Stomach (tissue), 9 donors: ENCODE measurements around the gene VAV2. TPM values are rescaled to one million over a fixed set of nuclear protein-coding genes. Genes with fewer than 3 reads are reported as not detected.

Experiments used
- DNase-seq, 2 donors: peaks; one replicate each; pipeline versions ENCODE4 v3.0.0 to v3.0.0-alpha.2; 2013 to 2019
- H3K27ac ChIP-seq, 5 donors: fragments of 200-600 bp in 4 of 5; sonication (generic) in 4 of 5; one replicate each; pipeline ENCODE4 v1.5.1; 2013 to 2019; ENCODE audit warnings: mild to moderate bottlenecking in 1 of 5, moderate library complexity in 1 of 5
- H3K27me3 ChIP-seq, 3 donors: fragments of 200-600 bp; sonication (generic); one replicate each; pipeline ENCODE4 v1.5.1; 2017 to 2019; ENCODE audit warnings: mixed run types in 1 of 3
- H3K36me3 ChIP-seq, 4 donors: fragments of 200-600 bp; sonication (generic); 1 replicate in 3 of 4; 2 replicates in 1 of 4; pipeline ENCODE4 v1.5.1; 2016 to 2019
- H3K4me1 ChIP-seq, 4 donors: fragments of 200-600 bp; sonication (generic); one replicate each; pipeline ENCODE4 v1.5.1; 2016 to 2019
- H3K4me3 ChIP-seq, 4 donors: fragments of 200-600 bp; sonication (generic) in 3 of 4; one replicate each; pipeline ENCODE4 v1.5.1; 2016 to 2019; ENCODE audit warnings: mild to moderate bottlenecking in 1 of 4
- H3K9me3 ChIP-seq, 4 donors: fragments of 200-600 bp; sonication (generic); one replicate each; pipeline ENCODE4 v1.5.1; 2016 to 2019
- CTCF ChIP-seq, 7 experiments: fragments of 450-650 bp in 4 of 7; fragments of 200-600 bp in 3 of 7; sonication (generic) in 3 of 7; IDR thresholded peaks; one replicate each; pipeline ENCODE4 v1.5.1; 2016 to 2019; ENCODE audit warnings: antibody characterized with exemption in 7 of 7, control low read depth in 2 of 7, mild to moderate bottlenecking in 1 of 7
- EP300 ChIP-seq: sonication (generic); formaldehyde crosslinking; IDR thresholded peaks from one replicate; pipeline ENCODE4 v1.6.1; 2017; ENCODE audit warnings: antibody characterized with exemption
- POLR2A ChIP-seq, 4 donors: fragments of 450-650 bp; IDR thresholded peaks; one replicate each; pipeline ENCODE4 v1.6.1; 2016; ENCODE audit warnings: antibody characterized with exemption in 4 of 4, control low read depth in 2 of 4, mild to moderate bottlenecking in 1 of 4, moderate library complexity in 1 of 4
- POLR2AphosphoS5 ChIP-seq, 3 donors: sonication (generic); formaldehyde crosslinking; IDR thresholded peaks; one replicate each; pipeline ENCODE4 v1.6.1; 2016; ENCODE audit warnings: antibody characterized with exemption in 3 of 3
- WGBS, 5 donors: extraction: QIAGEN DNeasy Blood & Tissue Kit in 3 of 5; methylation state at CpG; one replicate each; pipeline versions ENCODE4 v1.1.5 to v1.1.7; 2013 to 2018; 5-methylcytosine and 5-hydroxymethylcytosine counted together
- intact Hi-C: fragments of 100-400 bp; cut with DNase I; formaldehyde crosslinking; loops from one replicate; pipeline ENCODE4 v1.15.1; 2023; ENCODE audit warnings: low total_unique reads
- polyA plus RNA-seq, 3 donors: library from polyadenylated mRNA; stranded (reverse); fragments of 200-250 nt; gene quantifications; one replicate each; pipeline ENCODE4 v1.2.3, GENCODE V29; 2013
- total RNA-seq, 5 donors: library from RNA; depleted of rRNA; stranded (reverse); fragments of >200 nt; gene quantifications; one replicate each; pipeline versions ENCODE4 v1.1.0 to v1.2.3, GENCODE V29; 2014 to 2016
- donor health status: healthy with polysubstance abuse.
- donor health status: Bipolar disorder and iron deficiency.
- donor health status: healthy.

The VAV2 gene
- total and polyA plus RNA-seq, 8 donors, result 4.1 to 14.2 (median 7.0) TPM

DNA sequence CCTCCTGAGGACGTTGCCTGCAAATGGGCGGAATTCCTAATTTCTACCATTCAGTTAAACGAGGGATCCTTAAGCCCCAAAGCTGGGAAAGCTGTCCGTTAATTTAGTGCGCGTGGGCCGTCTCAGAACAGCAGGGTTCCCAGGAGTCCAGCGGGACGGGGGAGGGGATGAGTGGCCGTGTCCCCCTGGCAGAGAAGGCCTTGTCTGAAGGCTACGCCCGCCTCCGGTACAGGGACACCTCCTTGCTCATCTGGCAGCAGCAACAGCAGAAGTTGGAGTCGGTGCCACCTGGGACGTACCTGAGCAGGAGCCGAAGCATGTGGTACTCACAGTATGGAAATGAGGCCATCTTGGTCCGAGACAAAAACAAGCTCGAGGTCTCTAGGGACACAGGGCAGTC, 34.5 kb upstream of the VAV2 start:
- no peak for DNase-seq
- H3K27me3 ChIP-seq, result no peaks in the 10 kb centered on the region
- H3K9me3 ChIP-seq, result no peaks in the 10 kb centered on the region
- TF ChIP-seq EP300 (no peak), POLR2A (IDR thresholded peaks at IDR 0.05) (no peak), CTCF (IDR thresholded peaks at IDR 0.05) (no peak), POLR2AphosphoS5 (IDR thresholded peaks at IDR 0.05) (no peak)
- peaks cover 8 to 22% (median 15%) of the 10 kb centered on the region in 4 donors for H3K4me1 ChIP-seq
- H3K36me3 ChIP-seq, result peaks cover 12 to 43% (median 37%) of the 10 kb centered on the region in 4 donors
- no peak overlapping the region for H3K27ac ChIP-seq
- intact Hi-C loops, result loop anchor here (5.0 kb wide), 1 partner anchor 36 kb away; no protein-coding TSS in a partner anchor
- 86 to 90% (median 89%) methylated on average over 18 of the region's 18 CpGs for WGBS, 5 donors
- peak overlapping the region in 3 of 4 donors; percentile 93 to 100 (median 97) for H3K4me3 ChIP-seq

DNA sequence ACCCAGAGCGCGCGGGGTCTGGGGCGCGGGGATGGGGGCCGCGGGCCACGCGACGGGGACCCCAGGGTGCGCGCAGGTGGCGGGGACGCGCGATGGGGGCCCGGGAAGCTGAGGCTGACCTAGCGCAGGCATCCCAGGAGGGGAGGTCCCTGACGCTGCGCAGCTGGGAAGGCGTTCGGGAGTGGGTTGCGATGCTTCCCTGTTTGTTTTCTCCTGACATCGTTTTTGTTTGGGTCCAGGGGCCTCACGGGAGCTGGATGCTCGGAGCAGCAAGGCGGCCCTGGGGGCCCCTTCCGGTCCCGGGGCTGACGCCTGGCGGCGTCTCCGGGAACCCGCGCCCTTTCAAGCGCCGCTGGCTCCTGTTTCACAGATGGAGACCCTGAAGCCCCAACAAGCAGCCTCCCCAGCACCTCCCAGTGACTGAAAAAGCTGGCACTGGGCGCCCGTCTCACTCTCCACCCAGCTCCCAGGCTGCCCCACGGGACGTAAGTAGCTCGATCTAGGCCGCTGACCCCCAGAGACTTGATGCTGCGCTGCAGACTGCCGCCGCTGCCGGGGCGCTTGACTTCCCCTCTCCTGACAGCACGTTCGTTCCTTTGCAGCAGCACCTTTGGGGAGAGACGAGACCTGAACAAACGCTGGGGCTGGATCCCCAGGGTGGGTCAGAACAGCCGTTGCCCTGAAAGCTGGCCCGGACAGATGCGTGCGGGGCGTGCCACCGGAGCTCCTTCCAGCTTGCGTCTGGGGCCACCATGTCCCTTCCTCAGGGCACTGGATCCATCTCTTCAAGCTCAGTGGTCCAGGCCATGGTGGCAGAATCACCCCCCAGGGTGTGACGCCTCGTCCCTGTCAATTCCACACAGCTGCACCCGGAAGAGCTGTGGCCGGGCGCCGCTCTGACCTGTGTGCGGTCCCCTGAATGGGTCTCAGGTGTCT, 33.8 kb upstream of the VAV2 start:
- peak; percentile 31 to 74 for DNase-seq
- WGBS, 5 donors, result 11 to 20% (median 13%) methylated on average over 28 to 66 of the region's 66 CpGs
- Histone ChIP-seq H3K36me3 (peaks cover 5 to 36% (median 30%) of the 10 kb centered on the region in 4 donors), H3K4me3 (peak overlapping the region; percentile 70 to 100 (median 95)), H3K27ac (peak overlapping the region in 4 of 5 donors; percentile 59 to 86 (median 74)), H3K9me3 (no peaks in the 10 kb centered on the region), H3K27me3 (no peaks in the 10 kb centered on the region), H3K4me1 (peaks cover 8 to 22% (median 15%) of the 10 kb centered on the region in 4 donors)
- TF ChIP-seq POLR2A (IDR thresholded peaks at IDR 0.05) (no peak), EP300 (no peak), CTCF (IDR thresholded peaks at IDR 0.05) (peak in 1 of 7 experiments; percentile 11), POLR2AphosphoS5 (IDR thresholded peaks at IDR 0.05) (no peak)
- intact Hi-C loops, result loop anchor here (5.0 kb wide), 1 partner anchor 36 kb away; no protein-coding TSS in a partner anchor

DNA sequence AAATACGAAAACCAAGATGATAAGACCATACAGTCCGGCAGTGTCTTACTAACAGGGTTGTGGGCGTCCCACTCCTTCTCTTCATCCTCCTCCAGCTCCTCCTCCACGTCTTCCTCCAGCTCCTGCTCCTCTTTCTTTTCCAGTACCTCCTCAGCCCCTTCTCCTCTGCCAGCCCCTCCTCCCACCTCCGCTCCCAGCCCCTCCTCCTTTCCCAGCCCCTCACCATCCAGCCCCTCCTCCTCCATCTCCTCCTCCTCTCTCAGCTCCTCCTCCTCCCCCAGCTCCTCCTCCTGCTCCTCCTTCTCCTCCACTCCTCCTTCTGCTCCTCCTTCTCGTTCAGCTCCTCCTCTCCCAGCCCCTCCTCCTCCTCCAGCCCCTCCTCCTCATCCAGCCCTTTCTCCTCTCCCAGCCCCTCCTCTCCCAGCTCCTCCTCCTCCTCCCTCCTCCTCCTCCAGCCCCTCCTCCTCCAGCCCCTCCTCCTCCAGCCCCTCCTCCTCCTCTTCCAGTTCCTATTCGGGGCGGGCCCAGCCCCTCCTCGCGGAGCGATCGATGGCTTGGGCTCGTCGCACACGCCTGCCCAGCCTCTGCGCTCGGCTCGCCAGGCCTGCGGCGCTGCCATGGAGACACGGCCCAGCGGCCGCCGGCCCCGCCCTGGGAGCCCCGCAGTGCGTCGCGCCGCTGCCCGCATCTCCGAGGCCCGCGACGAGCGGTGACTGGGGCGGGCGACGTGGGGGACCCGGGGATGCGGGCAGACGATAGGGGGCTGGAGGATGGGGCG, 32.9 kb upstream of the VAV2 start, which contains the start of gene BRD3OS:
Gene BRD3OS (plus strand): TSS at position 654 of the 778 bp plus-strand sequence. CDS start 1,267 bp downstream, outside the sequence.
- peak; percentile 96 to 99 for DNase-seq
- intact Hi-C loops, result loop anchor here (5.0 kb wide), 1 partner anchor 37 kb away; no protein-coding TSS in a partner anchor
- TF ChIP-seq POLR2A (IDR thresholded peaks at IDR 0.05) (no peak), POLR2AphosphoS5 (IDR thresholded peaks at IDR 0.05) (peak in 2 of 3 donors; percentile 54 to 76)
- Histone ChIP-seq H3K9me3 (no peaks in the 10 kb centered on the region), H3K4me1 (peaks cover 8 to 22% (median 15%) of the 10 kb centered on the region in 4 donors), H3K36me3 (peaks cover 0 to 28% (median 22%) of the 10 kb centered on the region in 4 donors), H3K27me3 (no peaks in the 10 kb centered on the region), H3K27ac (peak within 1 kb of the TSS in 4 of 5 donors; percentile 59 to 86 (median 74)), H3K4me3 (peak within 1 kb of the TSS; percentile 70 to 100 (median 95))
- 0 to 2% (median 1%) methylated on average over 6 to 43 of the region's 43 CpGs for WGBS, 5 donors

DNA sequence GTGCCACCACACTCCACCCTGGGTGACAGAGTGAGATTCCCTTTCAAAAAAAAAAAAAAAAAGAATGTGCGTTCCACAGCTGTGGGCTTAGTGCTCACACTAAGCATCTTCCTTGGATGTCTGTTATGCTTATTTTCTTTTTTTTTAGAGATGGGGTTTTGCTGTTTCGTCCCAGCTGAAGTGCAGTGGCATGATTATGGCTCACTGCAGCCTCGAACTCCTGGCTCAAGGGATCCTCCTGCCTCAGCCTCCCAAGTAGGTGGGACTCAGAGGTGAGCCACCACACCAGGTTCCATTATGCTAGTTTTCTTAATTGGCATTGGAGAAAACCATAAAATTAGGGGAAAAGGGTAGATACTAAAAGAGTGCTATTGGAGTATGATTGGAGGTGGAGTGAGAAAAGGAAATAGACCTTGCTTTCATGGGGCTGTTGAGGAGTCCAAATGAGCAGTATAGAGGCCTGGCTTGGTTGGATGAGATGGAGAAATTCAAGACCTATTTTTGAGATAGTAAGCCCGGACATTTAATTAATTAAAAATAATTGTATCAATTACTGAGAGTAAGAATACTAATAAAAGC, 32.2 kb upstream of the VAV2 start:
- Histone ChIP-seq H3K36me3 (peaks cover 0 to 20% (median 15%) of the 10 kb centered on the region in 4 donors), H3K4me1 (peaks cover 8 to 22% (median 15%) of the 10 kb centered on the region in 4 donors), H3K4me3 (peak overlapping the region; percentile 70 to 100 (median 95)), H3K27me3 (no peaks in the 10 kb centered on the region), H3K9me3 (no peaks in the 10 kb centered on the region), H3K27ac (peak overlapping the region in 3 of 5 donors; percentile 68 to 86 (median 80))
- intact Hi-C loops, result no loop called here
- 69 to 75% (median 73%) methylated on average over 4 of the region's 4 CpGs for WGBS, 5 donors
- DNase-seq, result no peak
- no peak for TF ChIP-seq POLR2A (IDR thresholded peaks at IDR 0.05)
- TF ChIP-seq EP300, result no peak
- TF ChIP-seq POLR2AphosphoS5 (IDR thresholded peaks at IDR 0.05), result no peak
- no peak for TF ChIP-seq CTCF (IDR thresholded peaks at IDR 0.05)
